HCT116 (cell line): ENCODE data around the gene MYCBP2. TPM values are rescaled to one million over a fixed set of nuclear protein-coding genes. Genes with fewer than 3 reads are reported as not detected.
"Not testable (repeated sequence)": the region's sequence is repeated elsewhere in the genome, so short reads cannot be mapped to it uniquely, and the experiment has no call there.

Experiments used
- ATAC-seq: fragments of 200-7000 bp; cut with Tn5 transposase; 2 replicates; pipeline ENCODE4 v1.9.1; 2020; ENCODE audit warnings: mild to moderate bottlenecking, moderate library complexity
- BruUV-seq: library from RNA; stranded (reverse); fragments of 400-500 nt; replicated peaks from 2 replicates; lab custom pipeline; 2021; lab: Mats Ljungman, UMichigan
- CTCF ChIA-PET: fragments of 300-600 bp; sonication (Branson Sonifier 250); formaldehyde crosslinking; loops from one replicate; lab custom pipeline; 2021; ENCODE audit warnings: antibody characterized with exemption; lab: Charles Lee
- POLR2A ChIA-PET: fragments of 300-600, 350-600 bp; sonication (Branson Sonifier 250); formaldehyde crosslinking; loops from one replicate; lab custom pipeline; 2021; ENCODE audit warnings: antibody characterized with exemption; lab: Charles Lee
- RAD21 ChIA-PET, 2 experiments: fragments of 300-600 bp; sonication (Branson Sonifier 250); formaldehyde crosslinking; loops; one replicate each; lab custom pipeline; 2023; ENCODE audit warnings: low total read pairs in 2 of 2; ENCODE audit not compliant: uncharacterized antibody in 2 of 2, unreplicated experiment in 2 of 2, low non-redundant PET in 1 of 2; lab: Charles Lee
- DNase-seq: peaks from one replicate; pipeline ENCODE4 v3.0.0-alpha.2; 2010; ENCODE audit warnings: low read depth, low spot score
- H2AFZ ChIP-seq: fragments of 200-600 bp; shearing (Covaris generic), sonication (generic); 2 replicates; pipeline ENCODE4 v1.6.1; 2017; ENCODE audit warnings: low read depth, mixed run types, mixed read lengths, antibody characterized with exemption, low read length; ENCODE audit not compliant: poor library complexity, severe bottlenecking
- H3K27ac ChIP-seq: 2 replicates; pipeline ENCODE4 v1.5.1; 2012; ENCODE audit warnings: low read depth, low read length
- H3K27me3 ChIP-seq: fragments of 200-600 bp; sonication (generic); 2 replicates; pipeline ENCODE4 v1.6.1; 2016; ENCODE audit warnings: mixed run types, low read length, mixed read lengths; ENCODE audit not compliant: insufficient read depth
- H3K36me3 ChIP-seq, 2 experiments: fragments of 200-500 bp in 1 of 2; fragments of 200-600 bp in 1 of 2; sonication (Bioruptor generic) in 1 of 2; sonication (generic) in 1 of 2; 2 replicates each; pipeline versions ENCODE4 v1.5.1 to v1.6.1; 2014 to 2016; ENCODE audit warnings: low read length in 2 of 2, inconsistent platforms in 1 of 2, mixed read lengths in 1 of 2, mixed run types in 1 of 2; ENCODE audit not compliant: insufficient read depth in 2 of 2, control insufficient read depth in 1 of 2
- H3K4me1 ChIP-seq, 2 experiments: fragments of 200-600 bp in 1 of 2; sonication (generic) in 1 of 2; 2 replicates each; pipeline versions ENCODE4 v1.5.1 to v1.6.1; 2012 to 2017; ENCODE audit warnings: low read length in 2 of 2, inconsistent platforms in 1 of 2, mild to moderate bottlenecking in 1 of 2, mixed read lengths in 1 of 2, mixed run types in 1 of 2, moderate library complexity in 1 of 2; ENCODE audit not compliant: insufficient read depth in 2 of 2, control insufficient read depth in 1 of 2
- H3K4me2 ChIP-seq: fragments of 200-600 bp; sonication (generic); 2 replicates; pipeline ENCODE4 v1.6.1; 2017; ENCODE audit warnings: mixed run types, low read length, mixed read lengths
- H3K4me3 ChIP-seq, 2 experiments: fragments of 200-600 bp in 1 of 2; sonication (generic) in 1 of 2; replicated peaks in 1 of 2; 2 replicates each; pipeline ENCODE4 v1.5.1; 2011 to 2016; ENCODE audit warnings: low read length in 2 of 2, control low read depth in 1 of 2, low read depth in 1 of 2, mild to moderate bottlenecking in 1 of 2, mixed read lengths in 1 of 2, mixed run types in 1 of 2
- H3K79me2 ChIP-seq: fragments of 200-600 bp; sonication (generic); 2 replicates; pipeline ENCODE4 v1.6.1; 2017; ENCODE audit warnings: mild to moderate bottlenecking, mixed run types, low read length, moderate library complexity, mixed read lengths; ENCODE audit not compliant: insufficient read depth
- H3K9ac ChIP-seq: fragments of 200-600 bp; sonication (generic); 2 replicates; pipeline ENCODE4 v1.6.1; 2016; ENCODE audit warnings: low read length, mixed read lengths
- H3K9me2 ChIP-seq: fragments of 200-600 bp; sonication (generic), shearing (Covaris generic); 2 replicates; pipeline ENCODE4 v1.6.1; 2017; ENCODE audit warnings: mixed run types, mild to moderate bottlenecking, moderate library complexity; ENCODE audit not compliant: insufficient read depth
- H3K9me3 ChIP-seq, 2 experiments: fragments of 200-500 bp in 1 of 2; fragments of 200-600 bp in 1 of 2; sonication (Bioruptor generic) in 1 of 2; sonication (generic) in 1 of 2; 2 replicates each; pipeline ENCODE4 v1.6.1; 2014 to 2017; ENCODE audit warnings: low read length in 2 of 2, mixed read lengths in 2 of 2, inconsistent platforms in 1 of 2, low read depth in 1 of 2, mild to moderate bottlenecking in 1 of 2, mixed run types in 1 of 2, moderate library complexity in 1 of 2; ENCODE audit not compliant: control insufficient read depth in 1 of 2, insufficient read depth in 1 of 2
- H4K20me1 ChIP-seq: fragments of 200-600 bp; sonication (generic), shearing (Covaris generic); 2 replicates; pipeline ENCODE4 v1.6.1; 2017; ENCODE audit warnings: mixed run types, mild to moderate bottlenecking, moderate library complexity; ENCODE audit not compliant: insufficient read depth
- CBX3 ChIP-seq: IDR thresholded peaks from 2 replicates; pipeline ENCODE4 v1.6.1; 2012; ENCODE audit warnings: low read depth
- CEBPB ChIP-seq: IDR thresholded peaks from 2 replicates; pipeline ENCODE4 v1.6.1; 2012; ENCODE audit warnings: low read depth
- EGR1 ChIP-seq: IDR thresholded peaks from 2 replicates; pipeline ENCODE4 v1.6.1; 2012; ENCODE audit warnings: low read depth
- ELF1 ChIP-seq: IDR thresholded peaks from 2 replicates; pipeline ENCODE4 v1.6.1; 2012; ENCODE audit warnings: low read depth, borderline replicate concordance
- EZH2 ChIP-seq: fragments of 200-600 bp; sonication (generic); IDR thresholded peaks from 2 replicates; pipeline ENCODE4 v1.6.1; 2017; ENCODE audit warnings: antibody characterized with exemption, mixed run types
- FOSL1 ChIP-seq: IDR thresholded peaks from 2 replicates; pipeline ENCODE4 v1.6.1; 2012; ENCODE audit warnings: low read depth
- POLR2A ChIP-seq: IDR thresholded peaks from 2 replicates; pipeline ENCODE4 v1.7.0; 2011; ENCODE audit warnings: borderline replicate concordance; ENCODE audit not compliant: insufficient read depth, insufficient read length; ENCODE audit errors: extremely low read depth
- POLR2AphosphoS5 ChIP-seq: IDR thresholded peaks from 2 replicates; pipeline ENCODE4 v1.6.1; 2011; ENCODE audit warnings: mild to moderate bottlenecking, low read depth, low read length, moderate library complexity
- SIN3A ChIP-seq: IDR thresholded peaks from 2 replicates; pipeline ENCODE4 v1.6.1; 2012; ENCODE audit warnings: low read depth
- SP1 ChIP-seq: IDR thresholded peaks from 2 replicates; pipeline ENCODE4 v1.6.1; 2012; ENCODE audit warnings: low read depth
- TCF7L2 ChIP-seq: IDR thresholded peaks from 2 replicates; pipeline ENCODE4 v1.7.0; 2011; ENCODE audit warnings: borderline replicate concordance, inconsistent platforms; ENCODE audit not compliant: insufficient read depth, insufficient read length; ENCODE audit errors: extremely low read depth
- YY1 ChIP-seq: IDR thresholded peaks from 2 replicates; pipeline ENCODE4 v1.6.1; 2011; ENCODE audit warnings: low read length, low read depth, moderate library complexity, mild to moderate bottlenecking; ENCODE audit not compliant: insufficient replicate concordance; ENCODE audit errors: extremely low read depth
- ZFX ChIP-seq: fragments of 450-650 bp; IDR thresholded peaks from 2 replicates; pipeline ENCODE4 v1.6.1; 2017
- ZNF274 ChIP-seq: fragments of 200-500 bp; sonication (Bioruptor generic); IDR thresholded peaks from 2 replicates; pipeline ENCODE4 v1.6.1; 2014; ENCODE audit warnings: mild to moderate bottlenecking, low read depth, low read length, inconsistent platforms
- intact Hi-C: fragments of 100-400 bp; cut with micrococcal nuclease; formaldehyde crosslinking; loops from 2 replicates; pipeline ENCODE4 v1.10.0; 2022
- total RNA-seq: library from RNA; stranded (reverse); gene quantifications from one replicate; pipeline ENCODE4 v1.2.1, GENCODE V29; 2021; ENCODE audit not compliant: unreplicated experiment
- TF ChIP-seq, protein P1 (sequence below): IDR thresholded peaks from 2 replicates; pipeline ENCODE4 v1.6.1; 2012; ENCODE audit warnings: low read depth

MYCBP2 gene
- total RNA-seq, 1 experiment from 2014 or later, result 48.5 TPM

GRCh38 chr13:77289851-77290250 lies 37.0 kb downstream of the MYCBP2 start:
- Histone ChIP-seq H3K4me3 (no peak overlapping the region), H3K4me2 (no peak overlapping the region), H3K4me1 (no peaks in the 10 kb centered on the region), H3K27me3 (no peaks in the 10 kb centered on the region), H3K9me2 (no peaks in the 10 kb centered on the region), H3K9ac (no peak overlapping the region), H3K27ac (no peak overlapping the region), H3K36me3 (peaks cover 0 to 5% of the 10 kb centered on the region in 2 experiments; a peak in 2 of 4 replicates), H3K9me3 (no peaks in the 10 kb centered on the region), H4K20me1 (no peaks in the 10 kb centered on the region; the same call in 1 of the 2 replicates), H3K79me2 (0 out of 2 replicates have a peak, but pooled peaks cover 10% of the 10 kb centered on the region), H2AFZ (no peak overlapping the region)
- ATAC-seq, result no peak
- ChIA-PET CTCF (no interaction called here), RAD21 (no interaction called here), POLR2A (no interaction called here)
- TF ChIP-seq POLR2A, result no peak
- TF ChIP-seq TCF7L2, result no peak
- no peak for TF ChIP-seq EGR1
- no peak for TF ChIP-seq POLR2AphosphoS5
- TF ChIP-seq ZFX, result no peak
- TF ChIP-seq EZH2, result no peak
- no peak for TF ChIP-seq SIN3A
- no peak for TF ChIP-seq FOSL1
- TF ChIP-seq ELF1, result no peak
- TF ChIP-seq, protein P1, sequence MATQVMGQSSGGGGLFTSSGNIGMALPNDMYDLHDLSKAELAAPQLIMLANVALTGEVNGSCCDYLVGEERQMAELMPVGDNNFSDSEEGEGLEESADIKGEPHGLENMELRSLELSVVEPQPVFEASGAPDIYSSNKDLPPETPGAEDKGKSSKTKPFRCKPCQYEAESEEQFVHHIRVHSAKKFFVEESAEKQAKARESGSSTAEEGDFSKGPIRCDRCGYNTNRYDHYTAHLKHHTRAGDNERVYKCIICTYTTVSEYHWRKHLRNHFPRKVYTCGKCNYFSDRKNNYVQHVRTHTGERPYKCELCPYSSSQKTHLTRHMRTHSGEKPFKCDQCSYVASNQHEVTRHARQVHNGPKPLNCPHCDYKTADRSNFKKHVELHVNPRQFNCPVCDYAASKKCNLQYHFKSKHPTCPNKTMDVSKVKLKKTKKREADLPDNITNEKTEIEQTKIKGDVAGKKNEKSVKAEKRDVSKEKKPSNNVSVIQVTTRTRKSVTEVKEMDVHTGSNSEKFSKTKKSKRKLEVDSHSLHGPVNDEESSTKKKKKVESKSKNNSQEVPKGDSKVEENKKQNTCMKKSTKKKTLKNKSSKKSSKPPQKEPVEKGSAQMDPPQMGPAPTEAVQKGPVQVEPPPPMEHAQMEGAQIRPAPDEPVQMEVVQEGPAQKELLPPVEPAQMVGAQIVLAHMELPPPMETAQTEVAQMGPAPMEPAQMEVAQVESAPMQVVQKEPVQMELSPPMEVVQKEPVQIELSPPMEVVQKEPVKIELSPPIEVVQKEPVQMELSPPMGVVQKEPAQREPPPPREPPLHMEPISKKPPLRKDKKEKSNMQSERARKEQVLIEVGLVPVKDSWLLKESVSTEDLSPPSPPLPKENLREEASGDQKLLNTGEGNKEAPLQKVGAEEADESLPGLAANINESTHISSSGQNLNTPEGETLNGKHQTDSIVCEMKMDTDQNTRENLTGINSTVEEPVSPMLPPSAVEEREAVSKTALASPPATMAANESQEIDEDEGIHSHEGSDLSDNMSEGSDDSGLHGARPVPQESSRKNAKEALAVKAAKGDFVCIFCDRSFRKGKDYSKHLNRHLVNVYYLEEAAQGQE, result no peak
- no peak for TF ChIP-seq CEBPB
- TF ChIP-seq ZNF274, result no peak
- TF ChIP-seq CBX3, result no peak
- TF ChIP-seq YY1, result no peak
- no peak for TF ChIP-seq SP1
- no peak for DNase-seq
- BruUV-seq, result no TSS peak
- intact Hi-C loops, result no loop called here

DNA sequence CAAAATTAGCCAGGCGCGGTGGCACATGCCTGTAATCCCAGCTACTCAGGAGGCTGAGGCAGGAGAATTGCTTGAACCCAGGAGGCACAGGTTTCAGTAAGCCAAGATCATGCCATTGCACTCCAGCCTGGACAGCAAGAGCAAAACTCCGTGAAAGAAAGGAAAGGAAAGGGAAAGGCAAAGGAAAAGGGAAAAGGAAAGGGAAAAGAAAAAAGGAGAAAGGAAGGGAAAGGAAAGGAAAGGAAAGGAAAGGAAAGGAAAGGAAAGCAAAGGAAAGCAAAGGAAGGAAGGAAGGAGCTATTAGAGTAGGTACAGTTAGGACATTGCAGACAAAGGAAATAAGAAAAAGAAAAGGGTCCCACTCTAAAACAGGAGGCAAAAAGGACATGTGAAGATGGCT lies 41.3 kb downstream of the MYCBP2 start:
- H3K4me1 ChIP-seq, H3K9me2 ChIP-seq, H4K20me1 ChIP-seq, H3K27me3 ChIP-seq, ATAC-seq, H3K36me3 ChIP-seq, DNase-seq, H3K9ac ChIP-seq, H3K27ac ChIP-seq, RAD21 ChIA-PET, H3K9me3 ChIP-seq, H2AFZ ChIP-seq, BruUV-seq, POLR2A ChIA-PET, H3K4me2 ChIP-seq, CTCF ChIA-PET, intact Hi-C loops, H3K4me3 ChIP-seq: not testable (repeated sequence)
- 0 out of 2 replicates have a peak, but pooled peaks cover 10% of the 10 kb centered on the region for H3K79me2 ChIP-seq
